HepG2 (cell line): ENCODE results near the gene NRGN. TPM values are rescaled to one million over a fixed set of nuclear protein-coding genes. Genes with fewer than 3 reads are reported as not detected.
A peak's percentile ranks its signal among the peaks of the same experiment; 100 is the strongest.

ENCODE experiments used
- ATAC-seq: fragments of 200-7000 bp; cut with Tn5 transposase; 3 replicates; pipeline ENCODE4 v1.9.1; 2020; ENCODE audit warnings: mild to moderate bottlenecking, moderate library complexity
- BruUV-seq: library from RNA; stranded (reverse); fragments of 400-500 nt; replicated peaks from 2 replicates; lab custom pipeline; 2021; lab: Mats Ljungman, UMichigan
- CTCF ChIA-PET: fragments of 300-600 bp; formaldehyde crosslinking; extraction: SDS; loops from one replicate; lab custom pipeline; 2021; ENCODE audit warnings: low total read pairs, inconsistent platforms, low intra/inter-chr PET ratio; lab: Yijun Ruan, JAX
- POLR2A ChIA-PET: fragments of 350-600 bp; sonication (Branson Sonifier 250); formaldehyde crosslinking; loops from one replicate; lab custom pipeline; 2020; ENCODE audit warnings: antibody characterized with exemption, inconsistent platforms; lab: Yijun Ruan, JAX
- DNase-seq: peaks from one replicate; pipeline ENCODE4 v3.0.0-alpha.2; 2015; ENCODE audit warnings: low spot score
- FAIRE-seq: peaks from 3 replicates; lab custom pipeline; 2011; peaks lifted over from hg19 to GRCh38; lab: Jason Lieb, UNC
- H2AFZ ChIP-seq: one replicate; pipeline ENCODE4 v1.6.1; 2011; ENCODE audit warnings: low read length, inconsistent platforms
- H3K27ac ChIP-seq: fragments of 300-600 bp; 3 replicates; pipeline ENCODE4 v1.8.0; 2011; ENCODE audit warnings: mixed run types, mild to moderate bottlenecking, mixed read lengths, low read length, inconsistent platforms; ENCODE audit not compliant: insufficient read depth; ENCODE audit errors: extremely low read length
- H3K27me3 ChIP-seq, 2 experiments: fragments of 200-600 bp in 1 of 2; 2 replicates in 1 of 2; 3 replicates in 1 of 2; pipeline versions ENCODE4 v1.6.0 to v1.8.0; 2011; ENCODE audit warnings: low read length in 2 of 2, mild to moderate bottlenecking in 2 of 2, moderate library complexity in 2 of 2, inconsistent platforms in 1 of 2; ENCODE audit not compliant: insufficient read depth in 2 of 2, control insufficient read depth in 1 of 2
- H3K36me3 ChIP-seq, 2 experiments: fragments of 200-600 bp in 1 of 2; replicated peaks in 1 of 2; 2 replicates in 1 of 2; 3 replicates in 1 of 2; pipeline versions ENCODE4 v1.5.1 to v1.8.0; 2011; ENCODE audit warnings: low read length in 2 of 2, inconsistent platforms in 1 of 2; ENCODE audit not compliant: insufficient read depth in 2 of 2, control insufficient read depth in 1 of 2
- H3K4me1 ChIP-seq: 2 replicates; pipeline ENCODE4 v1.5.1; 2012; ENCODE audit warnings: low read length, inconsistent platforms; ENCODE audit not compliant: insufficient read depth
- H3K4me2 ChIP-seq: 2 replicates; pipeline ENCODE4 v1.6.0; 2011; ENCODE audit warnings: low read depth, low read length, inconsistent platforms
- H3K4me3 ChIP-seq, 3 experiments: fragments of 200-600 bp in 1 of 3; sonication (generic), shearing (Covaris generic) in 1 of 3; replicated peaks in 1 of 3; 2 replicates each; pipeline ENCODE4 v1.5.1; 2011 to 2016; ENCODE audit warnings: low read length in 3 of 3, inconsistent platforms in 2 of 3, low read depth in 2 of 3, mild to moderate bottlenecking in 2 of 3, control low read depth in 1 of 3, mixed read lengths in 1 of 3; ENCODE audit not compliant: insufficient read depth in 1 of 3
- H3K79me2 ChIP-seq: one replicate; pipeline ENCODE4 v1.6.1; 2011; ENCODE audit warnings: low read length, inconsistent platforms; ENCODE audit not compliant: insufficient read depth
- H3K9ac ChIP-seq: 2 replicates; pipeline ENCODE4 v1.6.0; 2011; ENCODE audit warnings: mild to moderate bottlenecking, low read depth, low read length, inconsistent platforms; ENCODE audit not compliant: insufficient read depth
- H3K9me3 ChIP-seq: 2 replicates; pipeline ENCODE4 v1.5.1; 2012; ENCODE audit warnings: mild to moderate bottlenecking, low read length
- H4K20me1 ChIP-seq: 2 replicates; pipeline ENCODE4 v1.6.0; 2011; ENCODE audit warnings: inconsistent platforms, mild to moderate bottlenecking, low read length, moderate library complexity; ENCODE audit not compliant: insufficient read depth
- AKAP8 ChIP-seq: sonication (generic); formaldehyde crosslinking; IDR thresholded peaks from 2 replicates; pipeline ENCODE4 v1.5.1; 2020; ENCODE audit warnings: mild to moderate bottlenecking, missing genetic modification reagents
- EZH2 ChIP-seq: conservative IDR thresholded peaks from 2 replicates; pipeline ENCODE4 v1.6.1; 2012; ENCODE audit warnings: mild to moderate bottlenecking, low read depth, low read length, moderate library complexity
- FOXA1 ChIP-seq, 2 experiments: fragments of 450-650 bp in 1 of 2; sonication (generic) in 1 of 2; formaldehyde crosslinking in 1 of 2; IDR thresholded peaks; 2 replicates each; pipeline versions ENCODE4 v1.4.0 to v1.6.1; 2016 to 2020; ENCODE audit warnings: missing genetic modification reagents in 1 of 2
- IRX3 ChIP-seq: sonication (generic); formaldehyde crosslinking; IDR thresholded peaks from 2 replicates; pipeline ENCODE4 v1.8.1; 2023; ENCODE audit warnings: mild to moderate bottlenecking, low read depth, missing genetic modification reagents, borderline replicate concordance
- KDM2A ChIP-seq: sonication (generic); formaldehyde crosslinking; IDR thresholded peaks from 2 replicates; pipeline ENCODE4 v1.4.0; 2020; ENCODE audit warnings: low read depth, missing genetic modification reagents, borderline replicate concordance
- MEIS1 ChIP-seq: sonication (generic); formaldehyde crosslinking; IDR thresholded peaks from 2 replicates; pipeline ENCODE4 v1.9.0; 2021; ENCODE audit warnings: mild to moderate bottlenecking, missing genetic modification reagents, moderate library complexity, borderline replicate concordance
- PHB2 ChIP-seq: fragments of 450-650 bp; IDR thresholded peaks from 2 replicates; pipeline ENCODE4 v1.6.1; 2018; ENCODE audit not compliant: partially characterized antibody
- POLR2A ChIP-seq, 2 experiments: IDR thresholded peaks; 2 replicates each; pipeline ENCODE4 v1.6.1; 2011; ENCODE audit warnings: low read depth in 2 of 2, low read length in 2 of 2, mild to moderate bottlenecking in 1 of 2, moderate library complexity in 1 of 2; ENCODE audit not compliant: insufficient read depth in 1 of 2
- SAFB2 ChIP-seq: sonication (generic); formaldehyde crosslinking; IDR thresholded peaks from 2 replicates; pipeline ENCODE4 v1.5.1; 2020; ENCODE audit warnings: missing genetic modification reagents, low read depth, mild to moderate bottlenecking, borderline replicate concordance
- WIZ ChIP-seq: sonication (generic); formaldehyde crosslinking; IDR thresholded peaks from 2 replicates; pipeline ENCODE4 v1.5.1; 2020; ENCODE audit warnings: mild to moderate bottlenecking, missing genetic modification reagents
- YY1 ChIP-seq: IDR thresholded peaks from 2 replicates; pipeline ENCODE4 v1.6.1; 2011; ENCODE audit warnings: low read length, low read depth, moderate library complexity, mild to moderate bottlenecking; ENCODE audit not compliant: insufficient read depth, insufficient replicate concordance
- ZFX ChIP-seq: sonication (generic); formaldehyde crosslinking; IDR thresholded peaks from 2 replicates; pipeline ENCODE4 v1.4.0; 2020; ENCODE audit warnings: mild to moderate bottlenecking, low read depth, missing genetic modification reagents, moderate library complexity
- ZNF274 ChIP-seq: sonication (generic); formaldehyde crosslinking; IDR thresholded peaks from 2 replicates; pipeline ENCODE4 v1.5.1; 2020; ENCODE audit warnings: mild to moderate bottlenecking, missing genetic modification reagents
- ZNF557 ChIP-seq: sonication (generic); formaldehyde crosslinking; IDR thresholded peaks from 2 replicates; pipeline ENCODE4 v1.4.0; 2020; ENCODE audit warnings: missing genetic modification reagents
- ZNF781 ChIP-seq: sonication (generic); formaldehyde crosslinking; IDR thresholded peaks from 2 replicates; pipeline ENCODE4 v1.5.1; 2020; ENCODE audit warnings: borderline replicate concordance, mild to moderate bottlenecking, missing genetic modification reagents; ENCODE audit errors: not compliant biosample characterization
- ZNF891 ChIP-seq: sonication (generic); formaldehyde crosslinking; IDR thresholded peaks from 2 replicates; pipeline ENCODE4 v1.5.0; 2020; ENCODE audit warnings: mild to moderate bottlenecking, missing genetic modification reagents
- WGBS: methylation state at CpG from one replicate; pipeline ENCODE4 v1.1.6; 2017; ENCODE audit warnings: low lambda C conversion rate; 5-methylcytosine and 5-hydroxymethylcytosine counted together
- in situ Hi-C: cut with HindIII; loops from 2 replicates; pipeline ENCODE4 v1.10.0; 2017; ENCODE audit warnings: low pct_unique_long_range_greater_than_20kb; ENCODE audit not compliant: extremely low pct_ligation_motif_present
- intact Hi-C: fragments of 100-400 bp; cut with micrococcal nuclease; formaldehyde crosslinking; loops from one replicate; pipeline ENCODE4 v1.10.0; 2022; ENCODE audit not compliant: unreplicated experiment
- polyA plus RNA-seq, 8 experiments: library from polyadenylated mRNA; depleted of rRNA in 3 of 8; stranded (reverse) in 7 of 8; unstranded in 1 of 8; fragments of >200 nt; fragmentation: Illumina TruSeq in 4 of 8; extraction: Trizol in 4 of 8; gene quantifications; 2 replicates each; pipeline versions ENCODE4 v1.2.1 to v1.2.3, GENCODE V29; 2011 to 2016; ENCODE audit warnings: low read depth in 4 of 8, missing spikeins in 1 of 8, mixed read lengths in 1 of 8; ENCODE audit not compliant: insufficient read depth in 1 of 8
- total RNA-seq, 5 experiments: library from RNA; depleted of rRNA; stranded (reverse); fragments of >200 nt; fragmentation: Illumina TruSeq; extraction: Trizol; gene quantifications; 2 replicates each; pipeline ENCODE4 v1.2.3, GENCODE V29; 2016; ENCODE audit warnings: low read depth in 1 of 5

The NRGN gene
- total and polyA plus RNA-seq, 2 of the 13 experiments (the other 11 are each of a cell fraction or from before 2014, with no cell fraction given) = 0.22 TPM; not detected in 1

DNA sequence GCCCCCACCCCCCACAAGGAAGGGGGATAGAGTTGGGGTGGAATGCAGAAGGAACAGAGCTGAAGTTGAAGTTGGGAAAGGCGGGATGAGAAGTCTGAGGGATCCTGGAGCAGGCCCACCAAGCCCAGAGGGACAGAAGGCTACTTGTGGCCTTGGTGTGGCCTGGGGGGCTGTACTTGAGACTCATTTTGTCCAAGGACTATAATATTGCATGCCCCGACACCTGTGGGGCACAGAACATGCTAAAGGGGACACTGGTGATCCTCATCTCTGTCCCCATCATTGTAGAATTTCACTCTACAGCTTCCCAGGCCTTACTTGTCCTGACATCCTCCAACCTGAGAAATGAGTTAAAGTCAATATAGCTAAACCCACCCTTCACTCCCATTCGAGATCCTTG is 21.1 kb downstream of the NRGN start:
- H3K4me1 ChIP-seq = peaks cover 55% of the 10 kb centered on the region
- FAIRE-seq = no peak
- no TSS peak for BruUV-seq
- no peaks in the 10 kb centered on the region for H4K20me1 ChIP-seq
- ChIA-PET CTCF (interaction anchor here (2.9 kb wide), 1 partner anchor 92 kb away, joined by 19 read pairs; no protein-coding TSS in a partner anchor), POLR2A (interaction anchor here (3.5 kb wide), 1 partner anchor 14 kb away, joined by 16 read pairs; no protein-coding TSS in a partner anchor)
- TF ChIP-seq ZFX (CRISPR knock-in tag) = 0 out of 2 replicates have a peak, but pooled peaks have one; percentile 27
- TF ChIP-seq FOXA1 (IDR thresholded peaks at IDR 0.05) = no peak
- no peak for TF ChIP-seq FOXA1 (CRISPR knock-in tag; IDR thresholded peaks at IDR 0.05)
- 42% methylated on average over 3 of the region's 3 CpGs for WGBS
- in situ Hi-C loops = loop anchor here (5.0 kb wide), 1 partner anchor 89 kb away; the partner anchor contains the start of genes SIAE and SPA17
- no peaks in the 10 kb centered on the region for H3K36me3 ChIP-seq
- H2AFZ ChIP-seq = no peak overlapping the region
- ATAC-seq = no peak
- H3K27me3 ChIP-seq = peaks cover 0 to 24% of the 10 kb centered on the region in 2 experiments; a peak in 4 of 5 replicates
- DNase-seq = no peak
- H3K4me3 ChIP-seq = peak overlapping the region in 2 of 3 experiments; percentile 38 to 69; a peak in 3 of 6 replicates
- H3K9ac ChIP-seq = no peak overlapping the region
- peak overlapping the region; percentile 100 for H3K4me2 ChIP-seq
- H3K27ac ChIP-seq = no peak overlapping the region
- H3K9me3 ChIP-seq = no peaks in the 10 kb centered on the region
- intact Hi-C loops = no loop called here
- no peaks in the 10 kb centered on the region for H3K79me2 ChIP-seq

GRCh38 chr11:124761301-124762104 is 21.8 kb downstream of the NRGN start:
- Histone ChIP-seq H3K9ac (no peak overlapping the region), H3K36me3 (no peaks in the 10 kb centered on the region), H3K4me2 (peak overlapping the region; percentile 100), H4K20me1 (no peaks in the 10 kb centered on the region), H3K27ac (no peak overlapping the region), H2AFZ (no peak overlapping the region), H3K79me2 (no peaks in the 10 kb centered on the region), H3K9me3 (no peaks in the 10 kb centered on the region), H3K27me3 (peaks cover 0 to 24% of the 10 kb centered on the region in 2 experiments; a peak in 4 of 5 replicates), H3K4me1 (peaks cover 62% of the 10 kb centered on the region), H3K4me3 (peak overlapping the region; percentile 57 to 89 (median 70); a peak in 5 of 6 replicates)
- TF ChIP-seq YY1 = no peak
- no peak for TF ChIP-seq SAFB2 (CRISPR knock-in tag)
- TF ChIP-seq AKAP8 (CRISPR knock-in tag) = no peak
- TF ChIP-seq ZNF891 = no peak
- TF ChIP-seq WIZ (CRISPR knock-in tag) = no peak
- no peak for TF ChIP-seq ZNF781 (CRISPR knock-in tag)
- no peak for TF ChIP-seq ZNF557 (CRISPR knock-in tag)
- TF ChIP-seq EZH2 = 0 out of 2 replicates have a peak, but pooled peaks have one; percentile 50
- no peak for TF ChIP-seq ZNF274 (CRISPR knock-in tag)
- TF ChIP-seq PHB2 = no peak
- TF ChIP-seq MEIS1 (CRISPR knock-in tag) = no peak
- TF ChIP-seq IRX3 = 0 out of 2 replicates have a peak, but pooled peaks have one; percentile 33
- TF ChIP-seq POLR2A (IDR thresholded peaks at IDR 0.05; ENCODE audit: insufficient read depth in 1 of 2, low read depth in 2 of 2, low read length in 2 of 2) = no peak
- TF ChIP-seq KDM2A = no peak
- no TSS peak for BruUV-seq
- 15% methylated on average over 17 of the region's 25 CpGs for WGBS
- ChIA-PET POLR2A (interaction anchor here (2.2 to 3.5 kb wide), 2 partner anchors 10 to 15 kb away, joined by 8 to 16 read pairs; no protein-coding TSS in a partner anchor), CTCF (interaction anchor here (1.8 to 2.9 kb wide), 4 partner anchors 17 to 92 kb away, joined by 12 to 19 read pairs (median 14); no protein-coding TSS in a partner anchor)
- ATAC-seq (no peak), FAIRE-seq (no peak), DNase-seq (no peak)
- intact Hi-C loops = loop anchor here (1.0 to 2.0 kb wide), 3 partner anchors 15 to 32 kb away; no protein-coding TSS in a partner anchor
- in situ Hi-C loops = loop anchor here (5.0 kb wide), 1 partner anchor 89 kb away; the partner anchor contains the start of genes SIAE and SPA17
